Panc1 (cell line): Measurements from ENCODE around the gene ARHGAP12. TPM values are rescaled to one million over a fixed set of nuclear protein-coding genes. Genes with fewer than 3 reads are reported as not detected.

Experiments used
- ATAC-seq: fragments of 200-7000 bp; cut with Tn5 transposase; 2 replicates; pipeline ENCODE4 v1.9.1; 2020; ENCODE audit warnings: mild to moderate bottlenecking, moderate library complexity
- BruUV-seq: library from RNA; stranded (reverse); fragments of 400-500 nt; replicated peaks from 2 replicates; lab custom pipeline; 2021; lab: Mats Ljungman, UMichigan
- CTCF ChIA-PET: fragments of 300-600 bp; sonication (Branson Sonifier 250); formaldehyde crosslinking; loops from one replicate; lab custom pipeline; 2022; ENCODE audit warnings: antibody characterized with exemption; lab: Charles Lee
- POLR2A ChIA-PET: fragments of 300-600 bp; sonication (Branson Sonifier 250); formaldehyde crosslinking; loops from one replicate; lab custom pipeline; 2022; ENCODE audit warnings: antibody characterized with exemption; lab: Charles Lee
- DNase-seq: peaks from one replicate; pipeline ENCODE4 v3.0.0-alpha.2; 2010; ENCODE audit warnings: low read depth, low spot score
- H3K27ac ChIP-seq: 2 replicates; pipeline ENCODE4 v1.5.1; 2011; ENCODE audit warnings: mild to moderate bottlenecking, low read length, inconsistent platforms
- H3K27me3 ChIP-seq: fragments of 200-500 bp; sonication (Bioruptor generic); 2 replicates; pipeline ENCODE4 v1.6.0; 2014; ENCODE audit warnings: low read length, inconsistent platforms; ENCODE audit not compliant: control insufficient read depth, insufficient read depth
- H3K36me3 ChIP-seq: fragments of 200-500 bp; sonication (Bioruptor generic); 2 replicates; pipeline ENCODE4 v1.5.1; 2014; ENCODE audit warnings: inconsistent platforms, mild to moderate bottlenecking, low read length, moderate library complexity; ENCODE audit not compliant: control insufficient read depth, insufficient read depth
- H3K4me1 ChIP-seq: 2 replicates; pipeline ENCODE4 v1.5.1; 2011; ENCODE audit warnings: inconsistent platforms, mild to moderate bottlenecking, low read length, moderate library complexity; ENCODE audit not compliant: control insufficient read depth, insufficient read depth
- H3K4me3 ChIP-seq, 2 experiments: 2 replicates each; pipeline ENCODE4 v1.5.1; 2011 to 2012; ENCODE audit warnings: low read depth in 2 of 2, low read length in 2 of 2, mild to moderate bottlenecking in 2 of 2, inconsistent platforms in 1 of 2, moderate library complexity in 1 of 2
- H3K9me3 ChIP-seq: fragments of 200-500 bp; sonication (Bioruptor generic); 2 replicates; pipeline ENCODE4 v1.5.1; 2014; ENCODE audit warnings: low read depth, mild to moderate bottlenecking, inconsistent platforms, low read length, moderate library complexity; ENCODE audit not compliant: control insufficient read depth, insufficient read depth
- CTCF ChIP-seq: fragments of 450-650 bp; IDR thresholded peaks from 2 replicates; pipeline ENCODE4 v1.5.1; 2017; ENCODE audit warnings: mild to moderate bottlenecking
- POLR2AphosphoS5 ChIP-seq: IDR thresholded peaks from 2 replicates; pipeline ENCODE4 v1.6.1; 2012; ENCODE audit warnings: mild to moderate bottlenecking, low read depth, low read length, moderate library complexity
- REST ChIP-seq, 2 experiments: IDR thresholded peaks; 2 replicates each; pipeline ENCODE4 v1.6.1; 2011 to 2012; ENCODE audit warnings: low read depth in 2 of 2, control low read depth in 1 of 2, low read length in 1 of 2, mild to moderate bottlenecking in 1 of 2, moderate library complexity in 1 of 2; ENCODE audit not compliant: insufficient read depth in 1 of 2
- SIN3A ChIP-seq: IDR thresholded peaks from 2 replicates; pipeline ENCODE4 v1.6.1; 2012; ENCODE audit warnings: low read depth, mild to moderate bottlenecking, low read length, moderate library complexity, borderline replicate concordance; ENCODE audit not compliant: insufficient read depth
- TCF7L2 ChIP-seq: IDR thresholded peaks from 2 replicates; pipeline ENCODE4 v1.6.1; 2011; ENCODE audit warnings: mild to moderate bottlenecking, low read depth, low read length, inconsistent platforms
- in situ Hi-C: cut with HindIII; loops from 2 replicates; pipeline ENCODE4 v1.10.0; 2016; ENCODE audit warnings: low sequenced_read_pairs, low pct_unique_long_range_greater_than_20kb
- intact Hi-C: fragments of 100-400 bp; cut with micrococcal nuclease; formaldehyde crosslinking; loops from one replicate; pipeline ENCODE4 v1.10.0; 2022; ENCODE audit not compliant: unreplicated experiment
- total RNA-seq: library from RNA; stranded (reverse); gene quantifications from one replicate; pipeline ENCODE4 v1.2.1, GENCODE V29; 2021; ENCODE audit not compliant: unreplicated experiment

ARHGAP12 gene
- total RNA-seq, 1 experiment from 2014 or later: 22.9 TPM

- Histone ChIP-seq H3K27me3 (no peaks in the 10 kb centered on the region), H3K4me1 (no peaks in the 10 kb centered on the region; the same call in 1 of the 2 replicates), H3K9me3 (no peaks in the 10 kb centered on the region), H3K27ac (0 out of 2 replicates have a peak overlapping the region, but pooled peaks have one; percentile 23), H3K36me3 (peaks cover 2% of the 10 kb centered on the region; the same call in 1 of the 2 replicates), H3K4me3 (no peak overlapping the region)
- CTCF ChIA-PET: interaction anchor here (0.9 kb wide), 1 partner anchor 255 kb away, joined by 3 read pairs; no protein-coding TSS in a partner anchor
- BruUV-seq: no TSS peak
- POLR2A ChIA-PET: no interaction called here
- intact Hi-C loops: loop anchor here (5.0 kb wide), 1 partner anchor 166 kb away; no protein-coding TSS in a partner anchor
- DNase-seq (peak; percentile 13), ATAC-seq (peak; percentile 78)
- no peak for TF ChIP-seq REST (IDR thresholded peaks at IDR 0.05; ENCODE audit: insufficient read depth in 1 of 2, low read depth in 2 of 2, low read length in 1 of 2)
- TF ChIP-seq POLR2AphosphoS5: no peak
- peak; percentile 78 for TF ChIP-seq CTCF
- in situ Hi-C loops: no loop called here
Observed at GRCh38 chr10:31836569-31837406, 91.8 kb downstream of the ARHGAP12 start.

- Histone ChIP-seq H3K27me3 (no peaks in the 10 kb centered on the region), H3K27ac (peak overlapping the region; percentile 9; the same call in 1 of the 2 replicates), H3K4me1 (no peaks in the 10 kb centered on the region; the same call in 1 of the 2 replicates), H3K9me3 (no peaks in the 10 kb centered on the region), H3K4me3 (no peak overlapping the region), H3K36me3 (no peaks in the 10 kb centered on the region; the same call in 1 of the 2 replicates)
- CTCF ChIA-PET: interaction anchor here (0.6 kb wide), 1 partner anchor 355 kb away, joined by 8 read pairs; no protein-coding TSS in a partner anchor
- no peak for TF ChIP-seq TCF7L2
- TF ChIP-seq REST (IDR thresholded peaks at IDR 0.05; ENCODE audit: insufficient read depth in 1 of 2, low read depth in 2 of 2, low read length in 1 of 2): no peak
- TF ChIP-seq CTCF: no peak
- TF ChIP-seq POLR2AphosphoS5: no peak
- no peak for TF ChIP-seq SIN3A
- in situ Hi-C loops: no loop called here
- intact Hi-C loops: no loop called here
- POLR2A ChIA-PET: interaction anchor here (0.7 kb wide), 1 partner anchor 1163 kb away, joined by 4 read pairs; no protein-coding TSS in a partner anchor
- ATAC-seq: no peak
- BruUV-seq: no TSS peak
- DNase-seq: no peak
Observed at GRCh38 chr10:31833753-31834152, 94.9 kb downstream of the ARHGAP12 start.
